Thyroid gland (tissue), 4 donors: Measurements from ENCODE around the gene SCCPDH. TPM values are rescaled to one million over a fixed set of nuclear protein-coding genes. Genes with fewer than 3 reads are reported as not detected.

ENCODE experiments used
- DNase-seq, 2 donors: peaks; one replicate each; pipeline ENCODE4 v3.0.0-alpha.2; 2019
- H3K27ac ChIP-seq, 3 donors: fragments of 200-600 bp; sonication (generic); 1 replicate in 2 of 3; 2 replicates in 1 of 3; pipeline ENCODE4 v1.5.1; 2016 to 2019; ENCODE audit warnings: mild to moderate bottlenecking in 1 of 3, moderate library complexity in 1 of 3
- H3K27me3 ChIP-seq: fragments of 200-600 bp; sonication (generic); one replicate; pipeline ENCODE4 v1.5.1; 2019
- H3K36me3 ChIP-seq, 2 donors: fragments of 200-600 bp; sonication (generic); one replicate each; pipeline ENCODE4 v1.5.1; 2016 to 2019
- H3K4me1 ChIP-seq, 2 donors: fragments of 200-600 bp; sonication (generic); one replicate each; pipeline ENCODE4 v1.5.1; 2017 to 2019
- H3K4me3 ChIP-seq, 3 donors: fragments of 200-600 bp; sonication (generic); replicated peaks in 1 of 3; 1 replicate in 2 of 3; 2 replicates in 1 of 3; pipeline ENCODE4 v1.5.1; 2016; ENCODE audit warnings: mild to moderate bottlenecking in 1 of 3
- H3K9me3 ChIP-seq: fragments of 200-600 bp; sonication (generic); one replicate; pipeline ENCODE4 v1.5.1; 2017
- POLR2A ChIP-seq, 2 donors: fragments of 450-650 bp; IDR thresholded peaks; one replicate each; pipeline ENCODE4 v1.6.1; 2017; ENCODE audit warnings: antibody characterized with exemption in 2 of 2, mild to moderate bottlenecking in 2 of 2, moderate library complexity in 1 of 2
- WGBS, 2 donors: methylation state at CpG; one replicate each; pipeline ENCODE4 v1.1.5; 2017; 5-methylcytosine and 5-hydroxymethylcytosine counted together
- intact Hi-C: fragments of 100-400 bp; cut with DNase I; formaldehyde crosslinking; loops from one replicate; pipeline ENCODE4 v1.15.1; 2023
- total RNA-seq, 4 donors: library from RNA; depleted of rRNA; stranded (reverse); fragments of >200 nt; gene quantifications; one replicate each; pipeline ENCODE4 v1.2.3, GENCODE V29; 2016
- TF ChIP-seq, protein P1 (sequence below), 6 experiments: fragments of 200-600 bp in 3 of 6; fragments of 450-650 bp in 3 of 6; sonication (generic) in 3 of 6; IDR thresholded peaks; one replicate each; pipeline ENCODE4 v1.5.1; 2016 to 2019; ENCODE audit warnings: antibody characterized with exemption in 6 of 6, mild to moderate bottlenecking in 2 of 6, inconsistent platforms in 1 of 6, moderate library complexity in 1 of 6

SCCPDH gene
- total RNA-seq, 4 donors from 2014 or later = 30.0 to 37.8 (median 32.9) TPM

DNA sequence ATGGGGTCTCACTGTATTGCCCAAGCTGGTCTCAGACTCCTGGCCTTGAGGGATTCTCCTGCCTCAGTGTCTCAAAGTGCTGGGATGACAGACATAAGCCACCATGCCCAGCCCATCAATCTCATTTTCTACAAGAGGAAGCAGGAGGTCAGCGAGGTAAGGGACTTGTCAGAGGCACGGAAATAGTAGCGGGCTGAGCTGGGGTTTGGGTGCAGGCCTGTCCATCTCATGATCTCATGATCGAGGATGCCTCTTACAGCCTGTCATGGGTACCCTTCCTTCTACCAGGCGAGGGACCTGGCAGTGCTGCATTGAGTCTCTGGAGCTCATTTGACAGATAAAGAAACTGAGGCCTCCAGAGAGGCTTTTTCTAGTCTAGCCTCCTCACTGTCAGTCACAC, 28.5 kb upstream of the SCCPDH start:
- TF ChIP-seq, protein P1, sequence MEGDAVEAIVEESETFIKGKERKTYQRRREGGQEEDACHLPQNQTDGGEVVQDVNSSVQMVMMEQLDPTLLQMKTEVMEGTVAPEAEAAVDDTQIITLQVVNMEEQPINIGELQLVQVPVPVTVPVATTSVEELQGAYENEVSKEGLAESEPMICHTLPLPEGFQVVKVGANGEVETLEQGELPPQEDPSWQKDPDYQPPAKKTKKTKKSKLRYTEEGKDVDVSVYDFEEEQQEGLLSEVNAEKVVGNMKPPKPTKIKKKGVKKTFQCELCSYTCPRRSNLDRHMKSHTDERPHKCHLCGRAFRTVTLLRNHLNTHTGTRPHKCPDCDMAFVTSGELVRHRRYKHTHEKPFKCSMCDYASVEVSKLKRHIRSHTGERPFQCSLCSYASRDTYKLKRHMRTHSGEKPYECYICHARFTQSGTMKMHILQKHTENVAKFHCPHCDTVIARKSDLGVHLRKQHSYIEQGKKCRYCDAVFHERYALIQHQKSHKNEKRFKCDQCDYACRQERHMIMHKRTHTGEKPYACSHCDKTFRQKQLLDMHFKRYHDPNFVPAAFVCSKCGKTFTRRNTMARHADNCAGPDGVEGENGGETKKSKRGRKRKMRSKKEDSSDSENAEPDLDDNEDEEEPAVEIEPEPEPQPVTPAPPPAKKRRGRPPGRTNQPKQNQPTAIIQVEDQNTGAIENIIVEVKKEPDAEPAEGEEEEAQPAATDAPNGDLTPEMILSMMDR (IDR thresholded peaks at IDR 0.05) = no peak
- no peak for TF ChIP-seq POLR2A (IDR thresholded peaks at IDR 0.05)
- Histone ChIP-seq H3K4me3 (no peak overlapping the region), H3K36me3 (no peaks in the 10 kb centered on the region), H3K9me3 (no peaks in the 10 kb centered on the region), H3K27me3 (no peaks in the 10 kb centered on the region), H3K27ac (no peak overlapping the region), H3K4me1 (peaks cover 0 to 7% of the 10 kb centered on the region in 2 donors)
- intact Hi-C loops = loop anchor here (5.0 to 10.0 kb wide), 3 partner anchors 57 to 188 kb away; partner anchors contain the start of genes CNST, SMYD3 and TFB2M
- 90 to 96% methylated on average over 5 of the region's 5 CpGs for WGBS, 2 donors
- no peak for DNase-seq

DNA sequence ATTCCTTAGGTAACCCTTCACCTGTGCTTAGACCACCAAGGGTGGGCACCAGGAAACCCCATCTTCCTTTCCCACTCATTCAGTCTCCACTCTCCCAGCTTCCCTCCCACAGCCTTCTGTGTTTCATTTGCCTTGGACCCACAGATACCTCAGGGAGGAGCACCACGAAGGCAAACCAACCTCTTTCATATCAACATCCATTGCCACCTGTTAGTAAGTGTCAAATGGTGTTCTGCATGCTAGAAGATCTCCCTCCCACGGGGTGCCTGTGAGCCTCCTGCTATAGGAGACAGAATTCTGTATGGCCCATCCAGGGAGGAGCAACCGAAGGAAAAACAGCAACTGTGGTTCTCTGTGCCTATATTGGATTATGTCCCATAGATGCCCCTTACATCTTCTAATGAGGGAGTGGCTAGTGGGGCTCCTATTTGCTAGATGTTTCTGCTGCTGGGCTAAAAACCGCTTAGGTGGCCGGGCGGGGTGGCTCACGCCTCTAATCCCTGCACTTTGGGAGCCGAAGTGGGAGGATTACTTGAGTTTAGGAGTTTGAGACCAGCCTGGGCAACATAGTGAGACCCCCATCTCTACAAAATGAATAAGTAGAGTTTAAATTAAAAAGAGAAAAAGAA, 25.6 kb upstream of the SCCPDH start:
- H3K36me3 ChIP-seq = no peaks in the 10 kb centered on the region
- intact Hi-C loops = loop anchor here (5.0 to 10.0 kb wide), 3 partner anchors 54 to 191 kb away; partner anchors contain the start of genes CNST, SMYD3 and TFB2M
- no peak for DNase-seq
- H3K9me3 ChIP-seq = no peaks in the 10 kb centered on the region
- H3K27me3 ChIP-seq = no peaks in the 10 kb centered on the region
- peaks cover 0 to 7% of the 10 kb centered on the region in 2 donors for H3K4me1 ChIP-seq
- H3K4me3 ChIP-seq = peak overlapping the region in 1 of 3 donors; percentile 4
- no peak for TF ChIP-seq POLR2A (IDR thresholded peaks at IDR 0.05)
- TF ChIP-seq, protein P1 (IDR thresholded peaks at IDR 0.05) = no peak
- peak overlapping the region in 2 of 3 donors; percentile 35 to 42 for H3K27ac ChIP-seq
- 85 to 90% methylated on average over 8 of the region's 8 CpGs for WGBS, 2 donors

DNA sequence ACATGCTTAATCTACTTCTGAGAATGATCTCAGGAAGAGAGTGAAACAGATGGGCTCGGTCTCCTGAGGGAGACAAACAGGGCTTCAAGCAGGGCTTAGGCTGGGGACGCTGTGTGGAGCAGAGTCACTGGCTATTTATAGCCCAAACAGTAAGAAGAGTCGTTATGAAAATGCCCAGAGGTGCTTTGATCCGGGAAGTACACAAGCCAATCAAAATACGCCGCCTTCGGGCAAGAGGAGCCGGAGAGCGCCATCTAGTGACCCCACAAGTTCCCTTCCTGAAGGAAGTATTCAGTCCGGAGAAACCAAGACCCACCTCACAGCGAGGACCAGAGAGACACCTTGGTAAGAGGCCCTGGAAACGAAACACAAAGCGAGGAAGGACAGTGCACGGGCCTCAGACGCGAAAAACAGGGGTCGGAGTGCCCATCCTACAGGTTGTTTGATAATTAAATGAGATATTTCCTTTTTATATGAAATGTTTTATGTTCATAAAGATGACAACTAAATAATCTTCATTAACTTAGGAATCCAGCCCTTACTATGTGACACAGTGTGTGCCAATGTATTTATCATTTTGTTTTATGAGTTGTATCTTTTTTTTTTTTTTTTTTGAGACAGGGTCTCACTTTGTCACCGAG, 25.0 kb upstream of the SCCPDH start:
- peak in 1 of 2 donors; percentile 11 for TF ChIP-seq POLR2A (IDR thresholded peaks at IDR 0.05)
- TF ChIP-seq, protein P1 (IDR thresholded peaks at IDR 0.05) = peak; percentile 70 to 88 (median 76)
- H3K27ac ChIP-seq = peak overlapping the region in 2 of 3 donors; percentile 35 to 42
- intact Hi-C loops = loop anchor here (5.0 to 10.0 kb wide), 3 partner anchors 53 to 192 kb away; partner anchors contain the start of genes CNST, SMYD3 and TFB2M
- H3K36me3 ChIP-seq = no peaks in the 10 kb centered on the region
- DNase-seq = peak; percentile 81 to 85
- H3K4me1 ChIP-seq = peaks cover 0 to 7% of the 10 kb centered on the region in 2 donors
- 10 to 11% methylated on average over 18 of the region's 18 CpGs for WGBS, 2 donors
- peak overlapping the region in 1 of 3 donors; percentile 4 for H3K4me3 ChIP-seq
- no peaks in the 10 kb centered on the region for H3K9me3 ChIP-seq
- H3K27me3 ChIP-seq = no peaks in the 10 kb centered on the region

DNA sequence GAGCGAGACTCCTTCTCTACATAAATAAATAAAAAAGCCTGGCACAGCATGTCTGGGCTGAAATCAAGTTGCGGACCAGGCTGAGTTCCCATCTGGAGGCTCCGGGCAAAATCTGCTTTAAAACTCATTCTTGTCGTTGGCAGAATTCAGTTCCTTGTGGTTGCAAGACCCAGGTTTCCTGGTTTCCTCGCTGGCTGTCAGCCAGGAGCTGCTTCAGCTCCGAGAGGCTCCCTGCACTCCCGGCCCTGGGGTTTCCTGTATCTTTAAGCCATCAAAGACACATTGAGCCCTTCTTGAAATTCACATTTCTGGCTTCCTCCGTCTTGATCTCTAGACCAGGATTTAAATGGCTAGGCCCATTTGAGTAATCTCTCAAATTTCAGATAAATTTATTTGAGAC, 20.6 kb upstream of the SCCPDH start:
- no peak for DNase-seq
- intact Hi-C loops = no loop called here
- H3K4me1 ChIP-seq = peaks cover 0 to 3% of the 10 kb centered on the region in 2 donors

More for the DNA sequence above, 20.6 kb upstream of the SCCPDH start:
- Histone ChIP-seq H3K9me3 (no peaks in the 10 kb centered on the region), H3K36me3 (no peaks in the 10 kb centered on the region), H3K27me3 (no peaks in the 10 kb centered on the region), H3K27ac (no peak overlapping the region), H3K4me3 (no peak overlapping the region)
- WGBS, 2 donors = 43 to 50% methylated on average over 7 to 8 of the region's 8 CpGs
- TF ChIP-seq, protein P1 (IDR thresholded peaks at IDR 0.05) = no peak
- no peak for TF ChIP-seq POLR2A (IDR thresholded peaks at IDR 0.05)
